ENCODE results near the gene THSD7A. TPM values are rescaled to one million over a fixed set of nuclear protein-coding genes. Genes with fewer than 3 reads are reported as not detected.

The THSD7A gene
- total and polyA plus RNA-seq, 11 donors: 0.11 to 5.2 (median 1.1) TPM

DNA sequence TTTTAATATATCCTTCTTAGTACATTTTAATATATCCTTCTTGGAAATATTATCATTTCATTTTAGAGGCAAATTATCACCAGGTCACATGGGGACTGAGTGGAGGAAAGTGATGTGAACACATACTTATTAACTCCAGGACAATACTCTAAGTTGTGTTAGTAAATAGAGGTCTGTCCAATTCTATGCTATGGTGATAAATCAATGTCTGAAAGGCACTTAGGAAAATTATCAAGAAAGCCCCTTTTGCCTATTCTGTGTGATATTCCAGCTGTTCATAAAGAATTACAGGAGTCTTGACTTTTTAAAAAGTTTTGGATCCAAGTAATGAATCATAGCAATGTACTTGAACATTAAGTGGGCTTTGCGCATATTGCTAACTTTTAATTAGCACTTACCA, 88.5 kb downstream of the THSD7A start:
- Histone ChIP-seq H3K4me1 (peaks cover 0 to 4% (median 0%) of the 10 kb centered on the region in 12 donors), H3K36me3 (no peaks in the 10 kb centered on the region), H3K27ac (no peak overlapping the region), H3K4me3 (no peak overlapping the region), H3K9me3 (peaks cover 0 to 6% (median 0%) of the 10 kb centered on the region in 12 donors), H3K27me3 (no peaks in the 10 kb centered on the region)
- ATAC-seq: no peak
- TF ChIP-seq POLR2A (IDR thresholded peaks at IDR 0.05): no peak
- TF ChIP-seq, protein P1, sequence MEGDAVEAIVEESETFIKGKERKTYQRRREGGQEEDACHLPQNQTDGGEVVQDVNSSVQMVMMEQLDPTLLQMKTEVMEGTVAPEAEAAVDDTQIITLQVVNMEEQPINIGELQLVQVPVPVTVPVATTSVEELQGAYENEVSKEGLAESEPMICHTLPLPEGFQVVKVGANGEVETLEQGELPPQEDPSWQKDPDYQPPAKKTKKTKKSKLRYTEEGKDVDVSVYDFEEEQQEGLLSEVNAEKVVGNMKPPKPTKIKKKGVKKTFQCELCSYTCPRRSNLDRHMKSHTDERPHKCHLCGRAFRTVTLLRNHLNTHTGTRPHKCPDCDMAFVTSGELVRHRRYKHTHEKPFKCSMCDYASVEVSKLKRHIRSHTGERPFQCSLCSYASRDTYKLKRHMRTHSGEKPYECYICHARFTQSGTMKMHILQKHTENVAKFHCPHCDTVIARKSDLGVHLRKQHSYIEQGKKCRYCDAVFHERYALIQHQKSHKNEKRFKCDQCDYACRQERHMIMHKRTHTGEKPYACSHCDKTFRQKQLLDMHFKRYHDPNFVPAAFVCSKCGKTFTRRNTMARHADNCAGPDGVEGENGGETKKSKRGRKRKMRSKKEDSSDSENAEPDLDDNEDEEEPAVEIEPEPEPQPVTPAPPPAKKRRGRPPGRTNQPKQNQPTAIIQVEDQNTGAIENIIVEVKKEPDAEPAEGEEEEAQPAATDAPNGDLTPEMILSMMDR (IDR thresholded peaks at IDR 0.05): no peak
- intact Hi-C loops (cut with DNase I): no loop called here
- 97 to 100% (median 99%) methylated on average over 1 of the region's 1 CpG for WGBS, 4 donors
- DNase-seq: no peak

DNA sequence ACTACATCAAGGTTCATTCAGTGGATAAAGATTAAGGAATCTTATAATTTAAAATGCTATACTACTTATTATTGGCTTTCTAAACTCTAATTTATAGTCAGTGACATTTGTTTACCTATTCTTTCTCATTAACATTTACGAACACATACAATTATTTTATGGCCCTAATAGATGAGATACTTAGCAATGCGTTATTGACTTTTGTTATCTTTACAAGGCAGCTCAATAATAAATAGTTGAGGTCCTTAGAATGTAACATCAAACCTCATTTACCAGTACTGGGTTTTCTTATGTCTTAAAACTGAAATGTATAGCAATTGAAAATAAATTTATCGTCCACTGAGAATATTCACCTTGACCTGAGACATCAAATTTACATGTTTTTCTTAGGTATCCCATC, 89.0 kb downstream of the THSD7A start:
- Histone ChIP-seq H3K4me3 (no peak overlapping the region), H3K9me3 (peaks cover 0 to 6% (median 0%) of the 10 kb centered on the region in 12 donors), H3K27ac (no peak overlapping the region), H3K27me3 (no peaks in the 10 kb centered on the region), H3K4me1 (peaks cover 0 to 4% (median 0%) of the 10 kb centered on the region in 12 donors), H3K36me3 (no peaks in the 10 kb centered on the region)
- TF ChIP-seq POLR2A (IDR thresholded peaks at IDR 0.05): no peak
- TF ChIP-seq, protein P1 (IDR thresholded peaks at IDR 0.05): no peak
- WGBS, 4 donors: 95 to 98% (median 96%) methylated on average over 3 of the region's 3 CpGs
- DNase-seq (no peak), ATAC-seq (no peak)
- intact Hi-C loops (cut with DNase I): no loop called here

DNA sequence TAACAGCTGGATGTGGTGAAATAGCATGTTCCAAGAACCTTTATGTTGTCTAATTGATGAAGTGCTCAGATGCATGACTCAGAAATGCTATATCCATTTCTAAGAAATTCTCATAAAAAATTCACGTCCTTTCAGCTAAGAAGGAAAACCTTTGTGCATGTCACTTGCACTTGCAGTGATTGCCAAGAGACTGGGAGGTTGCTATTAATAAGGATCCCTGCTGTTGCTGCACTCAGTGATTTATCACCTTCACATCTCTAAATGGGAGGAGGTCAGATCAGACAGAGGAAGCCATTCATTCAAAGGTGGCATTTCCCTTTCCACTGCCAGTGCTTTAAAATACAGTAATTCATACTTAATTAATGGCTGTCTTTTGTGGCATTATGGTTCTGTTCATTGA, 89.5 kb downstream of the THSD7A start:
- WGBS, 4 donors: 26 to 46% (median 34%) methylated on average over 1 of the region's 1 CpG
- Histone ChIP-seq H3K27ac (no peak overlapping the region), H3K27me3 (no peaks in the 10 kb centered on the region), H3K9me3 (peaks cover 0 to 6% (median 0%) of the 10 kb centered on the region in 12 donors), H3K36me3 (no peaks in the 10 kb centered on the region), H3K4me1 (peaks cover 0 to 4% (median 0%) of the 10 kb centered on the region in 12 donors), H3K4me3 (no peak overlapping the region)
- ATAC-seq (no peak), DNase-seq (no peak)
- TF ChIP-seq, protein P1 (IDR thresholded peaks at IDR 0.05): no peak
- TF ChIP-seq POLR2A (IDR thresholded peaks at IDR 0.05): no peak
- intact Hi-C loops (cut with DNase I): no loop called here

DNA sequence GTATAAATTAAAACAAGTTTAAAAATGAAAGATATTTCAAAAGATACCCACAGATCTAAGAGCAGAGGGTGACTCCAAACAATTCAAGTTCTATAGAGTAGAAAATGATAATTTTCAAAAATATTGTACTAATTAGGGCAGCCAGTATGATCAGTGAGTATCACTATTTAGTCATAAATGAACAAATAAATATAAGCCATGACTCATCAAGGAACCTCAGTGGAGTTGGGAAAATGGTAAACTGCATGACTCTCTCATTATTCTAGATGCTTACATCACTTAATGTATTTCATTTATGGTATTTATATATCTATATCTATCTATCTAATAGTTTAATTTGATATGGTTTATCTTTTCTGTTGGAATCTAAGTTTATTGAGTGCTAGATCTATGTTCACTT, 94.3 kb downstream of the THSD7A start:
- intact Hi-C loops (cut with DNase I): no loop called here
- no peak for DNase-seq
- no peak overlapping the region for H3K27ac ChIP-seq

More for the DNA sequence above, 94.3 kb downstream of the THSD7A start:
- TF ChIP-seq POLR2A (IDR thresholded peaks at IDR 0.05): no peak
- TF ChIP-seq, protein P1 (IDR thresholded peaks at IDR 0.05): no peak
- Histone ChIP-seq H3K27me3 (no peaks in the 10 kb centered on the region), H3K4me1 (peaks cover 0 to 2% (median 0%) of the 10 kb centered on the region in 12 donors), H3K9me3 (no peaks in the 10 kb centered on the region), H3K4me3 (no peak overlapping the region), H3K36me3 (no peaks in the 10 kb centered on the region)
- no peak for ATAC-seq

All from heart left ventricle (tissue), 16 donors.